ENCODE results near the gene THSD4. TPM values are rescaled to one million over a fixed set of nuclear protein-coding genes. Genes with fewer than 3 reads are reported as not detected.

The THSD4 gene
- total and polyA plus RNA-seq, 9 of the 15 experiments (the other 6 are each of a cell fraction or from before 2014, with no cell fraction given) = 0.04 TPM; not detected in 5

DNA sequence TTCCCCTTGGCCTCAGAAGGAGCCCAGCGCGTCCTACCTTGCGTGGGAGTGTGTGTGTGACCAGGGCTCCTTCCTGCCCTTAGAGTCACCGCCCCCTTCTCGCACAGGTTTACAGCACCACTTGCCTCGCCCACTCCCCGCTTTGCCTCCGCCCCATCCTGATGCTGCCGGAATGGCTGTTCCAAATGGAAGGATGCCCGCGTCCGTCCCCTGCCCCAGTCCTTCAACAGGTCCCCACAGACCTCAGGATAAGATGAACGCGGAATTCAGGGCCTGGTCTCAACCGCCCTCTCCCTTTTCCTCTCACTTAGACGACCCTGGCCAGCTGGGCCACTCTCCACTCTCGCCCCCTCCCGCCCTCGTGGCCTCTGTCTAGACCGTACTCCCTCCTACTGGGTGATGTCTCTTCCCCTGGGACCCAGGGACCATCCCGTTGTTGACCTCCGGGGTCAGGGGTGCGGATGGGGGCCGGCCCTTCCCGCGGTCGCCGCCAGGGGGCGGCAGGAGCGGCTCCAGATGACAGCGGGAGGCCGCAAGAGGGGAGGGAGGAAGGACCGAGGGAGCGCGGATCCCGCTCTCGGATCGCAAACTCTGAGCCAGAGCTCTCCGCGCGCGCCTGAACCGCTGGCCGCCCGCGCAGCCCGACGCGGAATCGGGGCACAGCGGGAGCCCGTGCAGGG, at the start of gene THSD4 (continued):
- TF ChIP-seq, protein P1, sequence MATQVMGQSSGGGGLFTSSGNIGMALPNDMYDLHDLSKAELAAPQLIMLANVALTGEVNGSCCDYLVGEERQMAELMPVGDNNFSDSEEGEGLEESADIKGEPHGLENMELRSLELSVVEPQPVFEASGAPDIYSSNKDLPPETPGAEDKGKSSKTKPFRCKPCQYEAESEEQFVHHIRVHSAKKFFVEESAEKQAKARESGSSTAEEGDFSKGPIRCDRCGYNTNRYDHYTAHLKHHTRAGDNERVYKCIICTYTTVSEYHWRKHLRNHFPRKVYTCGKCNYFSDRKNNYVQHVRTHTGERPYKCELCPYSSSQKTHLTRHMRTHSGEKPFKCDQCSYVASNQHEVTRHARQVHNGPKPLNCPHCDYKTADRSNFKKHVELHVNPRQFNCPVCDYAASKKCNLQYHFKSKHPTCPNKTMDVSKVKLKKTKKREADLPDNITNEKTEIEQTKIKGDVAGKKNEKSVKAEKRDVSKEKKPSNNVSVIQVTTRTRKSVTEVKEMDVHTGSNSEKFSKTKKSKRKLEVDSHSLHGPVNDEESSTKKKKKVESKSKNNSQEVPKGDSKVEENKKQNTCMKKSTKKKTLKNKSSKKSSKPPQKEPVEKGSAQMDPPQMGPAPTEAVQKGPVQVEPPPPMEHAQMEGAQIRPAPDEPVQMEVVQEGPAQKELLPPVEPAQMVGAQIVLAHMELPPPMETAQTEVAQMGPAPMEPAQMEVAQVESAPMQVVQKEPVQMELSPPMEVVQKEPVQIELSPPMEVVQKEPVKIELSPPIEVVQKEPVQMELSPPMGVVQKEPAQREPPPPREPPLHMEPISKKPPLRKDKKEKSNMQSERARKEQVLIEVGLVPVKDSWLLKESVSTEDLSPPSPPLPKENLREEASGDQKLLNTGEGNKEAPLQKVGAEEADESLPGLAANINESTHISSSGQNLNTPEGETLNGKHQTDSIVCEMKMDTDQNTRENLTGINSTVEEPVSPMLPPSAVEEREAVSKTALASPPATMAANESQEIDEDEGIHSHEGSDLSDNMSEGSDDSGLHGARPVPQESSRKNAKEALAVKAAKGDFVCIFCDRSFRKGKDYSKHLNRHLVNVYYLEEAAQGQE (IDR thresholded peaks at IDR 0.05; ENCODE audit: borderline replicate concordance) = peak; percentile 51; the same call in 1 of the 2 replicates
- TF ChIP-seq, protein P1 (CRISPR knock-in tag; IDR thresholded peaks at IDR 0.05; ENCODE audit: low read depth) = no peak
- TF ChIP-seq CEBPB (tag; IDR thresholded peaks at IDR 0.05) (no peak), BRF1 (IDR thresholded peaks at IDR 0.05; ENCODE audit: borderline replicate concordance, extremely low read depth, insufficient read length) (no peak), TBL1XR1 (IDR thresholded peaks at IDR 0.05; ENCODE audit: low read length in 2 of 2) (no peak), ZNF133 (CRISPR knock-in tag; IDR thresholded peaks at IDR 0.05) (no peak), ETV6 (IDR thresholded peaks at IDR 0.05; ENCODE audit: borderline replicate concordance in 1 of 2, low read depth in 2 of 2, low read length in 1 of 2) (no peak), ETV6 (CRISPR knock-in tag; IDR thresholded peaks at IDR 0.05; ENCODE audit: borderline replicate concordance) (no peak), ZBTB7A (IDR thresholded peaks at IDR 0.05; ENCODE audit: borderline replicate concordance, control insufficient read depth, low read depth, low read length) (peak; percentile 72; the same call in 1 of the 2 replicates)
- TF ChIP-seq, protein P2, sequence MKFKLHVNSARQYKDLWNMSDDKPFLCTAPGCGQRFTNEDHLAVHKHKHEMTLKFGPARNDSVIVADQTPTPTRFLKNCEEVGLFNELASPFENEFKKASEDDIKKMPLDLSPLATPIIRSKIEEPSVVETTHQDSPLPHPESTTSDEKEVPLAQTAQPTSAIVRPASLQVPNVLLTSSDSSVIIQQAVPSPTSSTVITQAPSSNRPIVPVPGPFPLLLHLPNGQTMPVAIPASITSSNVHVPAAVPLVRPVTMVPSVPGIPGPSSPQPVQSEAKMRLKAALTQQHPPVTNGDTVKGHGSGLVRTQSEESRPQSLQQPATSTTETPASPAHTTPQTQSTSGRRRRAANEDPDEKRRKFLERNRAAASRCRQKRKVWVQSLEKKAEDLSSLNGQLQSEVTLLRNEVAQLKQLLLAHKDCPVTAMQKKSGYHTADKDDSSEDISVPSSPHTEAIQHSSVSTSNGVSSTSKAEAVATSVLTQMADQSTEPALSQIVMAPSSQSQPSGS (CRISPR knock-in tag; IDR thresholded peaks at IDR 0.05) = no peak
- TF ChIP-seq, protein P3, sequence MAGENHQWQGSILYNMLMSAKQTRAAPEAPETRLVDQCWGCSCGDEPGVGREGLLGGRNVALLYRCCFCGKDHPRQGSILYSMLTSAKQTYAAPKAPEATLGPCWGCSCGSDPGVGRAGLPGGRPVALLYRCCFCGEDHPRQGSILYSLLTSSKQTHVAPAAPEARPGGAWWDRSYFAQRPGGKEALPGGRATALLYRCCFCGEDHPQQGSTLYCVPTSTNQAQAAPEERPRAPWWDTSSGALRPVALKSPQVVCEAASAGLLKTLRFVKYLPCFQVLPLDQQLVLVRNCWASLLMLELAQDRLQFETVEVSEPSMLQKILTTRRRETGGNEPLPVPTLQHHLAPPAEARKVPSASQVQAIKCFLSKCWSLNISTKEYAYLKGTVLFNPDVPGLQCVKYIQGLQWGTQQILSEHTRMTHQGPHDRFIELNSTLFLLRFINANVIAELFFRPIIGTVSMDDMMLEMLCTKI (IDR thresholded peaks at IDR 0.05; ENCODE audit: partially characterized antibody) = no peak
- TF ChIP-seq, protein P4, sequence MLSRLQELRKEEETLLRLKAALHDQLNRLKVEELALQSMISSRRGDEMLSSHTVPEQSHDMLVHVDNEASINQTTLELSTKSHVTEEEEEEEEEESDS (CRISPR knock-in tag; IDR thresholded peaks at IDR 0.05) = no peak
